ENCODE data around the gene API5.

Gene API5

GRCh38 chr11:43360361-43361032 is 48.7 kb downstream of the API5 start:
- DNase-seq, result no peak

- DNase-seq, result no peak
Observed at GRCh38 chr11:43366677-43367076, 54.9 kb downstream of the API5 start.

- DNase-seq, result no peak
Observed at GRCh38 chr11:43367382-43368178, 55.8 kb downstream of the API5 start.

- no peak for DNase-seq
Observed at GRCh38 chr11:43376065-43376464, 64.3 kb downstream of the API5 start.

GRCh38 chr11:43376594-43376993 is 64.8 kb downstream of the API5 start:
- no peak for DNase-seq

- peak in 1 of 2 donors; percentile 13 for DNase-seq
Observed at GRCh38 chr11:43377389-43377788, 65.6 kb downstream of the API5 start.

- no peak for DNase-seq
Observed at GRCh38 chr11:43378897-43379296, 67.1 kb downstream of the API5 start.

- no peak for DNase-seq
Observed at GRCh38 chr11:43381802-43382201, 70.0 kb downstream of the API5 start.

GRCh38 chr11:43382614-43383013 is 70.8 kb downstream of the API5 start:
- no peak for DNase-seq

- DNase-seq, result no peak
Observed at GRCh38 chr11:43384393-43384792, 72.6 kb downstream of the API5 start.

GRCh38 chr11:43392713-43393112 is 80.9 kb downstream of the API5 start:
- no peak for DNase-seq

GRCh38 chr11:43393765-43394355 is 82.1 kb downstream of the API5 start:
- no peak for DNase-seq

Data from bone marrow (tissue), 2 donors.